Measurements from ENCODE around the gene TREML1.
"Not testable (repeated sequence)": the region's sequence is repeated elsewhere in the genome, so short reads cannot be mapped to it uniquely, and the experiment has no call there.

TREML1 gene

GRCh38 chr6:41189967-41190366 lies 35.8 kb upstream of the TREML1 start:
- TF ChIP-seq, protein P1, sequence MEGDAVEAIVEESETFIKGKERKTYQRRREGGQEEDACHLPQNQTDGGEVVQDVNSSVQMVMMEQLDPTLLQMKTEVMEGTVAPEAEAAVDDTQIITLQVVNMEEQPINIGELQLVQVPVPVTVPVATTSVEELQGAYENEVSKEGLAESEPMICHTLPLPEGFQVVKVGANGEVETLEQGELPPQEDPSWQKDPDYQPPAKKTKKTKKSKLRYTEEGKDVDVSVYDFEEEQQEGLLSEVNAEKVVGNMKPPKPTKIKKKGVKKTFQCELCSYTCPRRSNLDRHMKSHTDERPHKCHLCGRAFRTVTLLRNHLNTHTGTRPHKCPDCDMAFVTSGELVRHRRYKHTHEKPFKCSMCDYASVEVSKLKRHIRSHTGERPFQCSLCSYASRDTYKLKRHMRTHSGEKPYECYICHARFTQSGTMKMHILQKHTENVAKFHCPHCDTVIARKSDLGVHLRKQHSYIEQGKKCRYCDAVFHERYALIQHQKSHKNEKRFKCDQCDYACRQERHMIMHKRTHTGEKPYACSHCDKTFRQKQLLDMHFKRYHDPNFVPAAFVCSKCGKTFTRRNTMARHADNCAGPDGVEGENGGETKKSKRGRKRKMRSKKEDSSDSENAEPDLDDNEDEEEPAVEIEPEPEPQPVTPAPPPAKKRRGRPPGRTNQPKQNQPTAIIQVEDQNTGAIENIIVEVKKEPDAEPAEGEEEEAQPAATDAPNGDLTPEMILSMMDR (IDR thresholded peaks at IDR 0.05; ENCODE audit: insufficient read depth, low read length, missing control alignments) = no peak
- no peak for DNase-seq (ENCODE audit: low read depth, low spot score)
- H3K4me3 ChIP-seq (ENCODE audit: low read depth, low read length) = no peak overlapping the region
- CTCF ChIA-PET = interaction anchor here (0.7 to 1.0 kb wide), 3 partner anchors 8 to 90 kb away, joined by 3 to 5 read pairs (median 3); no protein-coding TSS in a partner anchor
- POLR2A ChIA-PET = no interaction called here

- H3K4me3 ChIP-seq (ENCODE audit: low read depth, low read length) = not testable (repeated sequence)
Measured at GRCh38 chr6:41189046-41189445, 34.9 kb upstream of the TREML1 start.

DNA sequence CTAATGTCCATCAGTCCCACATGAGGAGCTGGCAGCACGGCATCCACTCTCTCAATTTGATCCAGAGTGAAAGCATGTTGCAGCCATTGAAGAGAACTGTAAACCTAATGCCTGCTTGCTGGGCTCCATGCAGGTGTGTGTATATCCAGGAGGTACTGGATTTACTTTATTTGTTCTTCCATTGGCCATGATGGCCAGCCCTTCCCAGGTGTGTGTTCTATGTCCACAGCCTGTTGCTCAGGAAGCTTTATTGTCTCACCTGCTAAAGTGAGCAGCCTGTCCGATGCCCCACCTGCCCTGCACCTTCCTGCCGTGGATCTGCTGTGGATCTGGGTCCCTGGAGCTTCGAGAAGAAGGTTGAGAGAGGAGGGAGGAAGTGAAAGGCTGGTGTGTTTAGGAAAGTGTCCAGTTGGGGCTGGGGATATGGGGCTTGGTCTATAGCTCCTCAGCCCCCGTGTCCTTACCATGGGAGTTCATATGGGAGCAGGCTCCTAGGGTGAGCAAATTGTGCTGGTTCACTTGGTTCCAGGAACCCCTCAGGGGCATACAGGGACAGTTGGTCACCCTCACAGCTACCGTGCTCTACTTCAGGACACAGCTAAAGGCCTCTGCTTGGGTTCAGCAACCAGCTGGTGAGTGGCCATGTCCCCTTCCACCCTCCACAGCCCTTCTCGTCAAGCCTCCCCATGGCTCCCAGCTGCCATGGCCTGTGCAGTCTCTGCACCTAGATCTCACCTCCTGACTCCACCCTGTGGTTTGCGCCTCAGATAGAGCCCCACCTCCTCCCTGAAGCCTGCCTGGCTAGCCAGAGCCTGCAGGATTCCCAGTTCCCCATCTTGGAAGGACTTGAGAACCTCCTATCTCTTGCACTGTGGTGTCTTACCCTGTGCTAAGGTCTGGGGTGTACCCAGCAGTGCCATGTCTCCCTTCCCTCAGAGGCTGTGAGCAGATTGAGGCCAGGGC lies 34.1 kb upstream of the TREML1 start:
- POLR2A ChIA-PET = no interaction called here
- H3K4me3 ChIP-seq (ENCODE audit: low read depth, low read length) = no peak overlapping the region
- DNase-seq (ENCODE audit: low read depth, low spot score) = no peak
- TF ChIP-seq, protein P1 (IDR thresholded peaks at IDR 0.05; ENCODE audit: insufficient read depth, low read length, missing control alignments) = no peak
- CTCF ChIA-PET = no interaction called here

More at GRCh38 chr6:41189046-41189445, 34.9 kb upstream of the TREML1 start:
- DNase-seq (ENCODE audit: low read depth, low spot score); POLR2A ChIA-PET; CTCF ChIA-PET: not testable (repeated sequence)

GRCh38 chr6:41186031-41186562 lies 31.9 kb upstream of the TREML1 start:
- CTCF ChIA-PET = interaction anchor here (1.7 to 6.8 kb wide), 2 partner anchors 8 to 95 kb away, joined by 3 to 63 read pairs; no protein-coding TSS in a partner anchor
- TF ChIP-seq, protein P1 (IDR thresholded peaks at IDR 0.05; ENCODE audit: insufficient read depth, low read length, missing control alignments) = no peak

GRCh38 chr6:41184761-41185160 lies 30.6 kb upstream of the TREML1 start:
- H3K4me3 ChIP-seq (ENCODE audit: low read depth, low read length) = no peak overlapping the region
- TF ChIP-seq, protein P1 (IDR thresholded peaks at IDR 0.05; ENCODE audit: insufficient read depth, low read length, missing control alignments) = no peak
- ChIA-PET CTCF (interaction anchor here (0.7 to 6.8 kb wide), 4 partner anchors 10 to 135 kb away, joined by 3 to 63 read pairs (median 4); no protein-coding TSS in a partner anchor), POLR2A (no interaction called here)
- no peak for DNase-seq (ENCODE audit: low read depth, low spot score)

More at GRCh38 chr6:41186031-41186562, 31.9 kb upstream of the TREML1 start:
- H3K4me3 ChIP-seq (ENCODE audit: low read depth, low read length) = no peak overlapping the region
- POLR2A ChIA-PET = no interaction called here
- no peak for DNase-seq (ENCODE audit: low read depth, low spot score)

DNA sequence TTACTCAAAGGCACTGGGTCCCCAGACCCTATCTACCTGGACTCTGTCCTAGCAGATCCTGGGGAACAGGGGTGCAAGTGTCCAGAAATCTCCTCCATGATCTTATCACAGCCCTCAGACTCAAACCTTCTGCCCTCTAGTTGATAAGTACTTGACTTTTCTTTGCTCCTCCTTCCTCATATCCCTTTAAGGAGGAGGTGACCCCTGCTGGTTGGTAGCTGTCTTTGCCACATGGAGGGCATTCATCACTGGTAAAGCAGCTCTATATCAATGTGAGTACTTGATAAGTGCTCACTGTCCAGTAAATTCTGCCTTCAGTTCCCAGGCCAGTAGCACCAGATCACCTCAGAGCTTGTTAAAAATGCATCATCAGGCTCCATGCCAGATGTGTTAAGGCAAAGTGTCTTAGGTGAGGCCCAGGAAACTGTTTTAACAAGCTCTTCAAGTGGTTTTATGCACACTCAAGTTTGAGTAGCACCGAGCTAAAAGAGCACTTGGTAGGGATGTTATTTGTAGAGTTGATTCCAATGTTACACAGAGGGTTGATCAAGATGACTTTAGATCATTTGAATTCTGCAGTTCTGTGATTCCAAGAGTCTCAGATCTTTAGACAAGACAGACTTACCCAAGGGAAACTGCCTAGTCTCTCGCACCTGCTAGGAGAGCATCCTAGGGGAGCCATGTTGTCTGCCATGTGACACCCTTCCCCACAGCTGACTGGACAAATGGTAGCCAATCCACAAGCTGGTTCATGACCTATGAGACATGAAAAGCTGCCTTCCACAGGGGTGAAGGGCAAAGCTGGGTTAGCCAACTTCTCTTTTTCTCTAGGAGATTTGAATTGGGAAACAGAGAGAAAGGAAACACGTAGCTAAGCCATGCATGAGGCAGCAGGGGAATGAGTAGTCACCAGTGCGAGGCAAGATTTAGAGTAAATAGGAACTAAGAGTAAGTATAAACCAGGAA lies 28.2 kb upstream of the TREML1 start:
- TF ChIP-seq, protein P1 (IDR thresholded peaks at IDR 0.05; ENCODE audit: insufficient read depth, low read length, missing control alignments) = peak; percentile 72
- CTCF ChIA-PET = interaction anchor here (0.8 to 6.8 kb wide), 19 partner anchors 8 to 112 kb away, joined by 3 to 63 read pairs (median 4); partner anchors contain the start of genes NFYA, OARD1 and TREML1
- POLR2A ChIA-PET = no interaction called here
- DNase-seq (ENCODE audit: low read depth, low spot score) = peak; percentile 28
- no peak overlapping the region for H3K4me3 ChIP-seq (ENCODE audit: low read depth, low read length)
